Measurements from ENCODE around the gene FRMD1.

The FRMD1 gene

DNA sequence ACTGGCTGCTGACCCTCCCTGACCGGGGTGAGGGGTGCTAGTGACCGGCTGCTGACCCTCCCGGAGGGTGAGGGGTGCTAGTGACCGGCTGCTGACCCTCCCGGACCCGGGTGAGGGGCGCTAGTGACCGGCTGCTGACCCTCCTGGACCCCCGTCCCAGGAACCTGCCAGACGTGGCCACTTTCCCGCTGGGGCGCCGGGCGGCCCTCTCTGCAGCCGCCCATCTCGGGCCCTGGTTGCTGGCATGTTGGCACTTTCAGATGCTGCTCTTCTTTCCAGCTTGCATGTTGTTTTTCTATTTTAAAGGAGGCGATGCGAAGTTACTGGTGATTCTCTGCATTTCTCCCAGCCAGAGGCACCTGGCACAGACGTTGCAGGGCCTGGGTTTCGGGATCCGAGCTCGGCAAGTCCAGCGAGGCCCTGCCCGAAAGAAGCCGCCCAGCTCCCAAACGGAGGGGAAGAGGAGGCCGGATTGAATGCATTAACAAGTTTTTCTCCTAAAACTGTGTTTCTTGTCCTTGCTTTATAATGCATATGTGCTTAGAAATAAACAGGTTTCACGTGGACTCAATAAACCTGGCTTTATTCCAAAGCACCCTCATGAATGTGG, 34.4 kb downstream of the FRMD1 start:
- Histone ChIP-seq H3K27me3 (ENCODE audit: insufficient read depth, poor library complexity, severe bottlenecking) (no peaks in the 10 kb centered on the region), H3K9me3 (ENCODE audit: severe bottlenecking) (peaks cover under 1% of the 10 kb centered on the region), H3K4me3 (ENCODE audit: severe bottlenecking) (no peak overlapping the region), H3K27ac (ENCODE audit: poor library complexity, severe bottlenecking) (no peak overlapping the region), H3K4me1 (ENCODE audit: insufficient read depth, poor library complexity, severe bottlenecking) (no peaks in the 10 kb centered on the region), H3K36me3 (ENCODE audit: low read depth) (no peaks in the 10 kb centered on the region)
- ATAC-seq (ENCODE audit: low read depth) (no peak), DNase-seq (ENCODE audit: low spot score) (no peak)
- TF ChIP-seq, protein P1, sequence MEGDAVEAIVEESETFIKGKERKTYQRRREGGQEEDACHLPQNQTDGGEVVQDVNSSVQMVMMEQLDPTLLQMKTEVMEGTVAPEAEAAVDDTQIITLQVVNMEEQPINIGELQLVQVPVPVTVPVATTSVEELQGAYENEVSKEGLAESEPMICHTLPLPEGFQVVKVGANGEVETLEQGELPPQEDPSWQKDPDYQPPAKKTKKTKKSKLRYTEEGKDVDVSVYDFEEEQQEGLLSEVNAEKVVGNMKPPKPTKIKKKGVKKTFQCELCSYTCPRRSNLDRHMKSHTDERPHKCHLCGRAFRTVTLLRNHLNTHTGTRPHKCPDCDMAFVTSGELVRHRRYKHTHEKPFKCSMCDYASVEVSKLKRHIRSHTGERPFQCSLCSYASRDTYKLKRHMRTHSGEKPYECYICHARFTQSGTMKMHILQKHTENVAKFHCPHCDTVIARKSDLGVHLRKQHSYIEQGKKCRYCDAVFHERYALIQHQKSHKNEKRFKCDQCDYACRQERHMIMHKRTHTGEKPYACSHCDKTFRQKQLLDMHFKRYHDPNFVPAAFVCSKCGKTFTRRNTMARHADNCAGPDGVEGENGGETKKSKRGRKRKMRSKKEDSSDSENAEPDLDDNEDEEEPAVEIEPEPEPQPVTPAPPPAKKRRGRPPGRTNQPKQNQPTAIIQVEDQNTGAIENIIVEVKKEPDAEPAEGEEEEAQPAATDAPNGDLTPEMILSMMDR (IDR thresholded peaks at IDR 0.05; ENCODE audit: poor library complexity, severe bottlenecking) = no peak

DNA sequence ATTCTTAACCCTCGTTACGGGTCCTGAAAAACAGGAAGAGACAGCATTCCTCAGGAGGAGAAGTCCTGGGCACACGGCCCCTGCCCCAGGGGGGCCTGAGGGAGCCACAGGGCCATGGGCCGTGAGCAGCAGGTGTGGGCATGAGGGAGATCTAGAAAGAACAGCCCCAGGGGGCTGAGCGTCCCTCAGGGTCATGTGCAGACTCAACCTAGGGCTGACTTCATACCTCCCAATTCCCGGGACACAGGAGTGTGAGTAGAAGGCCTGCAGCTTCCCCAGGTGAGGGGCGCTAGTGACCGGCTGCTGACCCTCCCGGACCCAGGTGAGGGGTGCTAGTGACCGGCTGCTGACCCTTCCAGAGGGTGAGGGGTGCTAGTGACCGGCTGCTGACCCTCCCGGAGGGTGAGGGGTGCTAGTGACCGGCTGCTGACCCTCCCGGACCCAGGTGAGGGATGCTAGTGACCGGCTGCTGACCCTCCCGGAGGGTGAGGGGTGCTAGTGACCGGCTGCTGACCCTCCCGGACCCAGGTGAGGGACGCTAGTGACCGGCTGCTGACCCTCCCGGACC, 35.1 kb downstream of the FRMD1 start:
- TF ChIP-seq, protein P1 (IDR thresholded peaks at IDR 0.05; ENCODE audit: poor library complexity, severe bottlenecking) = no peak
- H3K9me3 ChIP-seq (ENCODE audit: severe bottlenecking) = peaks cover 4% of the 10 kb centered on the region
- H3K4me3 ChIP-seq (ENCODE audit: severe bottlenecking) = no peak overlapping the region
- DNase-seq (ENCODE audit: low spot score) = no peak
- no peak overlapping the region for H3K27ac ChIP-seq (ENCODE audit: poor library complexity, severe bottlenecking)
- no peaks in the 10 kb centered on the region for H3K36me3 ChIP-seq (ENCODE audit: low read depth)
- H3K27me3 ChIP-seq (ENCODE audit: insufficient read depth, poor library complexity, severe bottlenecking) = no peaks in the 10 kb centered on the region
- no peaks in the 10 kb centered on the region for H3K4me1 ChIP-seq (ENCODE audit: insufficient read depth, poor library complexity, severe bottlenecking)
- ATAC-seq (ENCODE audit: low read depth) = no peak

- ATAC-seq (ENCODE audit: low read depth) (no peak), DNase-seq (ENCODE audit: low spot score) (no peak)
- Histone ChIP-seq H3K27me3 (ENCODE audit: insufficient read depth, poor library complexity, severe bottlenecking) (no peaks in the 10 kb centered on the region), H3K4me1 (ENCODE audit: insufficient read depth, poor library complexity, severe bottlenecking) (no peaks in the 10 kb centered on the region), H3K36me3 (ENCODE audit: low read depth) (no peaks in the 10 kb centered on the region), H3K9me3 (ENCODE audit: severe bottlenecking) (peaks cover 4% of the 10 kb centered on the region), H3K27ac (ENCODE audit: poor library complexity, severe bottlenecking) (no peak overlapping the region), H3K4me3 (ENCODE audit: severe bottlenecking) (no peak overlapping the region)
- TF ChIP-seq, protein P1 (IDR thresholded peaks at IDR 0.05; ENCODE audit: poor library complexity, severe bottlenecking) = no peak
Observed at GRCh38 chr6:168043193-168043847, 35.7 kb downstream of the FRMD1 start.

DNA sequence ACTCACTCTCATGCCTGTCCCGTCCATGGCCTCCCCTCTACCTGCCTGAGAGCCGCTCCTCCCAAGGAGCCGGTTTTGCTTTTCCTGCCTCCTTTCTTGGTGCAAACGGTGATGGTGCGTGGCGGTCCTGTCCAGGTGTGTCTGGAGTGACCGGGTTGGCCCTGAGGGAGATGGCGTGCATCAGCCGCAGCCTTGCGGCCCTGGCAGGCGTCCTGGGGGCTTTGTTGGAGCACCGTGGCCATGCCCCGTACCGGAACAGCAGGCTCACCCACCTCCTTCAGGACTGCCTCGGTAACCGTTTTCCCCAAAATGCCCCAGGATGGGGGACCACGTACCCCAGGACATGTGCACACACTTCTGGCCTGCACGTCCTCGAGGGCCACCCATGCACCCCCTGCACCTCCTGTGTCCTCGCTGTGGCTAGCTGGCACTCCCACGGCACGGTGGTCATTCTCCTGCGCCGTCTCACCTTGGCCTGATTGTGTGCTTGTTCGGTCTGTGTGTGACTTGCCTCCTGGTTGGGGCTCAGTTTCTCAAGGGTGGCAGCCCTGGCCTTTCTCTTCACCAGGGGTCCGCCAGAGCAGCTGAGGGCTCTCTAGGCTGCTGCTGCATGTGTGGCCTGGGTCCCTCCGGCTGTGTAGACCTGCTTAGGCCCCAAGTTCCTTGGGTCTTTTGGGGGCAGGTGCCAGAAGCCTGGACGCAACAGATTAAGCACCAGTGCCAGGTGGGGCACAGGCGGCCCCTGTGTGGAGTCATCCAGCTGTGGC, 36.4 kb downstream of the FRMD1 start:
- H3K9me3 ChIP-seq (ENCODE audit: severe bottlenecking) = peaks cover 4% of the 10 kb centered on the region
- TF ChIP-seq, protein P1 (IDR thresholded peaks at IDR 0.05; ENCODE audit: poor library complexity, severe bottlenecking) = no peak

More for the DNA sequence above, 36.4 kb downstream of the FRMD1 start:
- Histone ChIP-seq H3K36me3 (ENCODE audit: low read depth) (no peaks in the 10 kb centered on the region), H3K27me3 (ENCODE audit: insufficient read depth, poor library complexity, severe bottlenecking) (no peaks in the 10 kb centered on the region), H3K4me3 (ENCODE audit: severe bottlenecking) (no peak overlapping the region), H3K27ac (ENCODE audit: poor library complexity, severe bottlenecking) (no peak overlapping the region), H3K4me1 (ENCODE audit: insufficient read depth, poor library complexity, severe bottlenecking) (no peaks in the 10 kb centered on the region)
- ATAC-seq (ENCODE audit: low read depth) (no peak), DNase-seq (ENCODE audit: low spot score) (peak; percentile 51)

All from RWPE2 (cell line).